Measurements from ENCODE around the gene TRMT112. TPM values are rescaled to one million over a fixed set of nuclear protein-coding genes. Genes with fewer than 3 reads are reported as not detected.
A peak's percentile ranks its signal among the peaks of the same experiment; 100 is the strongest.
"Not testable (repeated sequence)": the region's sequence is repeated elsewhere in the genome, so short reads cannot be mapped to it uniquely, and the experiment has no call there.

TRMT112 gene
- total RNA-seq, 1 donor: 155 TPM

GRCh38 chr11:64314146-64314804, 3.1 kb downstream of the TRMT112 start:
- TF ChIP-seq CTCF (IDR thresholded peaks at IDR 0.05; ENCODE audit: insufficient read depth, low read depth, low read length): peak; percentile 38
- DNase-seq (ENCODE audit: low read depth): no peak
- no peak overlapping the region for H3K4me3 ChIP-seq (ENCODE audit: low read depth, low read length)

DNA sequence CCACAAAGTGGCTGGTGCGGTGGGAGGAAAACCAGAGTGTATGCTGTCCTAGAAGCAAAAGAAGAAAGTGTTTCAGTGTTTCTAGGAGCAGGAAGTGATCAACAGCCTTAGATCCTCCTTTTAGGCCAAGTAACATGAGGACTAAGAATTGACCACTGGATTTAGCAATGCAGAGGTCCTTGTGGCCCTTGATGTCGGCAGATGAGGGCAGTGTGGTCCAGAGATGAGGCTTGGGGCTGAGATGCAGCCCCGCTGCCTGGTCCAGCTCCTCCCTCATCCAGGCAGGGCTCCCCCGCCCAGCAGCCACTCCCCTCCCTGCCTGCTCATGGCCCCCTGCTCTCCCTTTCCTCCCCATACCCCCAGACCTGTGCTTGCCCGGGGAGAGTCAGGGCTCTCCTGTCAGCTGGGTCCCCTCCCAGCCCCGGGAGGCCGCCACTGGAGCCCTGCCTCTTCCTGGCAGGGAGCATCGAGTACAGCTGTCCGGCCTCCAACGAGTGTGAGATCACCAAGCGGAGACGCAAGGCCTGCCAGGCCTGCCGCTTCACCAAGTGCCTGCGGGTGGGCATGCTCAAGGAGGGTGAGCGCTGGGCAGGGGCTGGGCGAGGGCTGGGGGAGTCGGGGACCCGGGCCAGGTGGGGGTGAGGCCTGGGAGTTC, 3.7 kb downstream of the TRMT112 start:
- DNase-seq (ENCODE audit: low read depth): no peak
- TF ChIP-seq CTCF (IDR thresholded peaks at IDR 0.05; ENCODE audit: insufficient read depth, low read depth, low read length): no peak
- H3K4me3 ChIP-seq (ENCODE audit: low read depth, low read length): no peak overlapping the region

GRCh38 chr11:64312947-64313346, 4.4 kb downstream of the TRMT112 start:
- DNase-seq (ENCODE audit: low read depth): no peak
- no peak overlapping the region for H3K4me3 ChIP-seq (ENCODE audit: low read depth, low read length)
- no peak for TF ChIP-seq CTCF (IDR thresholded peaks at IDR 0.05; ENCODE audit: insufficient read depth, low read depth, low read length)

- not testable (repeated sequence) for H3K4me3 ChIP-seq (ENCODE audit: low read depth, low read length); DNase-seq (ENCODE audit: low read depth)
Measured at GRCh38 chr11:64307795-64308194, 9.6 kb downstream of the TRMT112 start.

DNA sequence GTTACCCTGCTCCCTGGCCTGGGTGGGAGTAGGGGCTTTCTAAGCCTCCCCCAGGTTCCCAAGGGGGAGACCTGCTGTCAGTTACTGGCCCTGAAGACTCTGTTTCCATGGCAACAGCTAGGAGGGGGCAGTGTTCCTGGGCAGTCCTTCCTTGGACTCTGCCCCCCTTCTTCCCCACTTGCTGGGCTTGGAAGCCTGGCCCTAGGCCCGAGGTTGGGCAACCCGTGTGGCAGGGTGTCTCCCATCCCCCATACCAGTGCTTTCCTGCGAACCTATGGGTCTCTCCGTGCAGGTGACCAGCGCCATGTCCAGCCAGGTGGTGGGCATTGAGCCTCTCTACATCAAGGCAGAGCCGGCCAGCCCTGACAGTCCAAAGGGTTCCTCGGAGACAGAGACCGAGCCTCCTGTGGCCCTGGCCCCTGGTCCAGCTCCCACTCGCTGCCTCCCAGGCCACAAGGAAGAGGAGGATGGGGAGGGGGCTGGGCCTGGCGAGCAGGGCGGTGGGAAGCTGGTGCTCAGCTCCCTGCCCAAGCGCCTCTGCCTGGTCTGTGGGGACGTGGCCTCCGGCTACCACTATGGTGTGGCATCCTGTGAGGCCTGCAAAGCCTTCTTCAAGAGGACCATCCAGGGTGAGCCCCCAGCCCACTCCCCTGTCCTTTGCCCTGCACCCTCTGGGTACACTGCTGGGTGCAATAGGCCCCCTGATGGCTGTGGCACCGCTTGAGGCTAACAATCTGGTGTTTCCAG, 10.3 kb downstream of the TRMT112 start:
- peak overlapping the region; percentile 77 for H3K4me3 ChIP-seq (ENCODE audit: low read depth, low read length)
- peak; percentile 14 for DNase-seq (ENCODE audit: low read depth)
- TF ChIP-seq CTCF (IDR thresholded peaks at IDR 0.05; ENCODE audit: insufficient read depth, low read depth, low read length): no peak

DNA sequence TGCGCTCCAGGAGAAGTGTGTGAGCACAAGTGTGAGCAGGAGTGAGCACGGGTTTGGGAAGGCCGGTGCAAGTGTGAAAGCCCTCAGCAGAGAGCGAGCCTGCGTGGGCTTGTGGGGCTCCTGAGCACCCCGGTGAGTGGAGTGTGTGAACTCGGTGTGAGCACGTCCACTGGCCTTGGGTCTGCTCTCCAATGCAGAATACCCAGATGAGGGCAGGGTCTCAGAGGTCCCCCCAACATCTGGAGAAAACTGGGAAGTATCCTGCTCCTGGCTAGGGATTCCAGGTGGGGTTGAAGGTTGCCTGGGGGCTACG, 10.8 kb downstream of the TRMT112 start:
- no peak for TF ChIP-seq CTCF (IDR thresholded peaks at IDR 0.05; ENCODE audit: insufficient read depth, low read depth, low read length)

More for the DNA sequence above, 10.8 kb downstream of the TRMT112 start:
- DNase-seq (ENCODE audit: low read depth): no peak
- peak overlapping the region; percentile 77 for H3K4me3 ChIP-seq (ENCODE audit: low read depth, low read length)

Measured in fibroblast of villous mesenchyme (primary cell).